Omental fat pad (tissue), 4 donors: ENCODE measurements around the gene FBLN2. TPM values are rescaled to one million over a fixed set of nuclear protein-coding genes. Genes with fewer than 3 reads are reported as not detected.

ENCODE experiments used
- ATAC-seq: fragments of 150-250 bp; one replicate; pipeline ENCODE4 v1.9.1; 2016; ENCODE audit warnings: mild to moderate bottlenecking, moderate library complexity; ENCODE audit not compliant: low FRiP score
- DNase-seq: peaks from one replicate; pipeline ENCODE4 v3.0.0-alpha.2; 2019; ENCODE audit warnings: low spot score
- total RNA-seq, 4 donors: library from RNA; depleted of rRNA; stranded (reverse); fragments of >200 nt; gene quantifications; one replicate each; pipeline ENCODE4 v1.1.0, GENCODE V29; 2016
- TF ChIP-seq, protein P1 (sequence below), 3 donors: fragments of 450-650 bp; IDR thresholded peaks; one replicate each; pipeline ENCODE4 v1.5.1; 2016 to 2017; ENCODE audit warnings: antibody characterized with exemption in 3 of 3, mild to moderate bottlenecking in 3 of 3, moderate library complexity in 2 of 3

FBLN2 gene
- total RNA-seq, 4 donors from 2014 or later = 156 to 568 (median 187) TPM

DNA sequence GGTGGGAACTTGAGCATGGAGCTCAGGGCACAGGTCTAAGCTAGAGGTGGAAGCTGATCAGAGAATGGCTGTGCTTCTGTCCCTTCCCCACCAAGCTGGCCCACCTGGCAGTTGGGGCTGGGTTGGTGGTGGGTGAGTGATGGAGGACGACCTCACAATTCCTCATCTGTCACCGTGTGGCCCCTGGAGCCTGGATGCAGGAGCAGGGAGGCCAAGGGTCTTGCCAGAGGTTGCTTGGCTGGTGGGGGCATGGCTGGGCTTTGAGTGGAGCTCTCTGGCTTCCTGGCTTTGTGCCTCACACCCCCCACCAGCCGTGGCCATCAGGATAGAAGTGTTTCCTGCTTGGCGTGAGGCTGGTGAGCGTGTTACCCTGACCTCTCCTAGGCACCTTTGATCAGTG, 36.0 kb downstream of the FBLN2 start:
- TF ChIP-seq, protein P1, sequence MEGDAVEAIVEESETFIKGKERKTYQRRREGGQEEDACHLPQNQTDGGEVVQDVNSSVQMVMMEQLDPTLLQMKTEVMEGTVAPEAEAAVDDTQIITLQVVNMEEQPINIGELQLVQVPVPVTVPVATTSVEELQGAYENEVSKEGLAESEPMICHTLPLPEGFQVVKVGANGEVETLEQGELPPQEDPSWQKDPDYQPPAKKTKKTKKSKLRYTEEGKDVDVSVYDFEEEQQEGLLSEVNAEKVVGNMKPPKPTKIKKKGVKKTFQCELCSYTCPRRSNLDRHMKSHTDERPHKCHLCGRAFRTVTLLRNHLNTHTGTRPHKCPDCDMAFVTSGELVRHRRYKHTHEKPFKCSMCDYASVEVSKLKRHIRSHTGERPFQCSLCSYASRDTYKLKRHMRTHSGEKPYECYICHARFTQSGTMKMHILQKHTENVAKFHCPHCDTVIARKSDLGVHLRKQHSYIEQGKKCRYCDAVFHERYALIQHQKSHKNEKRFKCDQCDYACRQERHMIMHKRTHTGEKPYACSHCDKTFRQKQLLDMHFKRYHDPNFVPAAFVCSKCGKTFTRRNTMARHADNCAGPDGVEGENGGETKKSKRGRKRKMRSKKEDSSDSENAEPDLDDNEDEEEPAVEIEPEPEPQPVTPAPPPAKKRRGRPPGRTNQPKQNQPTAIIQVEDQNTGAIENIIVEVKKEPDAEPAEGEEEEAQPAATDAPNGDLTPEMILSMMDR (IDR thresholded peaks at IDR 0.05) = no peak
- no peak for ATAC-seq
- DNase-seq = no peak

DNA sequence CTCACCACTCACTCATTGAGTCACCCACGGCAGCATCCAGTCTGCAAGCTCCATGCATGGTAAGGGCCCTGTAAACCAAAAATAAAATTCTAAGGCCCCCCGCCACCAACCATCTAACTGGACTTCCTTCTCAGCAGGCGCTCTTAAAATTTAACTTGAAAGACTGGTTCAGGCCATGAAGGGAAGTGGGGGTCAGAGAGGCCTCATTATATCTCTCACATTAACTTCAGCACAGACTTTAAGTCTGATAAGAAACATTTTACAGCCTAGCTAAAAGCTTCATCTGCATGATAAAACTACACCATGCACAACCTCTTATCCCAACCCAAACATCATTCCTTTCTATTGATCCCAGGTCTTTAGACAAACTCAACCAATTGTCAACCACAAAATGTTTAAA, 38.5 kb downstream of the FBLN2 start:
- no peak for DNase-seq
- TF ChIP-seq, protein P1 (IDR thresholded peaks at IDR 0.05) = no peak
- ATAC-seq = no peak

DNA sequence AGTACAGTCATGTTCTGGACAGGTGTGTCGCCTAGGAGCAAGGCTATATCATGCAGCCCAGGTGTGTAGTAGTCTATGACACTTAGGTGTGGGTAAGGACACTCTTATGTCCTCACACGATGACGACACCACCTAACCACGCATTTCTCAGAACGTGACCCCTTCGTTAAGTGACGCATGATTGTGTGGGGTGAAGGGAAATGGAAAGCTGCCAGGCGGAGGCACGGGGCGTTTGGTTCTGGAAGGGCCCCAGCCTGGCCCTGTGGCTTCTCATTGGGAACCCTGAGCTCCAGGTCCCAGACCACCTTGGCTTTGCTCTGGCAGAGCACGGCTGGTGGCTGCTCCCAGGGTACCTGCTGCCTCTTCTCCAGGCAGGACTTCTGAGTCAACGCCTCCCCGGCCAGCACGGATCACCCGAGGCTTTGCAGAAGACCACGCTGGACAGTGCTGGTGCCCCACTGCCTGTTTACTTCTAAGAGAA, 39.3 kb downstream of the FBLN2 start:
- TF ChIP-seq, protein P1 (IDR thresholded peaks at IDR 0.05) = no peak
- DNase-seq (no peak), ATAC-seq (peak; percentile 13)

DNA sequence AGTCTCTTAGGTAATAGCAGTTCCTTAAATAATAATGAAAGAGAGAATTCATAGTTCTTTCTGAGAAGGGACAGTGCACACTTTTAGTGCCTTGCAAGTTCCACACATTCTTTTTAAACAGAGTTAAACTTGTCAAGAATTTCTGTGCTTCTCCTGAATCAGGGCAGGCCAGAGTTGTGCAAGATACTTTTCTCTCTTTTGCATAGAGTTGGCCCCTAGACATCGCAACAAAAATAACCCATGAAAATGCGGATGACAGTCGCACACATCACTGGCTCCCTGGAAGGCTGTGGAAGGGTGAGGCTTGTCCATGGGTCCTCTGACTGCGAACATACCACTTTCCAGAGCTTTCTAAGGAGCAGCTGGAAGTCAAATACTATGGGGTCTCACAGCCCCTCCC, 40.1 kb downstream of the FBLN2 start:
- DNase-seq (no peak), ATAC-seq (no peak)
- TF ChIP-seq, protein P1 (IDR thresholded peaks at IDR 0.05) = no peak

DNA sequence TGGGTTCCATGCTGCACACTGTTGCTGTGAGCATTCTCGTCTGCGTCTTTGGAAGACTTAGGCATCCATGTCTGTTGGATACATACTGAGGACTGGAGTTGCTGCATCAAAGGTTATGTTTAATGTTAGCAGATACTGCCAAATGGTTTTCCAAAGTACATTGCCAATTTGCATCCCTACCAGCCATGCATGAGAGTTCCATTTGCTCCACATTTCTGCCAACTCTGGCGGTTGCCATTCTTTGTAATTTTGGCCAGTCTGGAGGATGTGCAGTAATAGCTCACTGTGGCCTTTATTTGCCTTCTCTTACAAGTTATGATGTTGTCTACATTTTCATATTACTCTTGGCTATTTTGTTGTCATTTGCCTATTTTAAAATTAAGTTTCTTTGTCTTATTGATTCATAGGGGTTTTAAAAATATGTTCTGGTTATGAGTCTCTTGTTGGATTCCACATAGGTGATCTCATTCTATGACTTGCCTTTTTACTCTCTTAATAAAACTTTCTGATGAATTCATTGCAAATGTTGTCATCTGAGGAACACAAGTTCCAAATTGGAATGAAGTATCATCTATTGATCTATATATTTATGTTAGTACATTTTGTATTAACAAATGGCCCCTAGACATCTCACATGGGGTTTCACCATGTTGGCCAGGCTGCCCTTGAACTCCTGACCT, 42.1 kb downstream of the FBLN2 start:
- no peak for DNase-seq
- TF ChIP-seq, protein P1 (IDR thresholded peaks at IDR 0.05) = no peak
- ATAC-seq = no peak

DNA sequence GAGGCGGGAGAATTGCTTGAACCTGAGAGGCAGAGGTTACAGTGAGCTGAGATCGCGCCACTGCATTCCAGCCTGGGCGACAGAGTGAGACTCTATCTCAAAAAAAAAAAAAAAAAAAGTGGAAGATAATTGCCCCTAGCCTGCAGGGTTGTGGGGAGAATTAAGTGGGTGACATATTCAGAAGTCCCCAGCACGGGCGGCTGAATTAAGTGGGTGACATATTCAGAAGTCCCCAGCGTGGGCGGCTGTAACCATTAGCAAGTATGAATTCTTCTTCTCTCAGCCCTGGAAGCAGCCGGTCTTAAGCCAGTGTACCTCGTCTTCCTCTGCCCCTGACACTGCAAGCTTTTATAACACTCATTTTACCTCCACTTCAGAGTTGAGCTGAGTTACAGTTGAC, 44.7 kb downstream of the FBLN2 start:
- no peak for DNase-seq
- TF ChIP-seq, protein P1 (IDR thresholded peaks at IDR 0.05) = no peak
- ATAC-seq = no peak

DNA sequence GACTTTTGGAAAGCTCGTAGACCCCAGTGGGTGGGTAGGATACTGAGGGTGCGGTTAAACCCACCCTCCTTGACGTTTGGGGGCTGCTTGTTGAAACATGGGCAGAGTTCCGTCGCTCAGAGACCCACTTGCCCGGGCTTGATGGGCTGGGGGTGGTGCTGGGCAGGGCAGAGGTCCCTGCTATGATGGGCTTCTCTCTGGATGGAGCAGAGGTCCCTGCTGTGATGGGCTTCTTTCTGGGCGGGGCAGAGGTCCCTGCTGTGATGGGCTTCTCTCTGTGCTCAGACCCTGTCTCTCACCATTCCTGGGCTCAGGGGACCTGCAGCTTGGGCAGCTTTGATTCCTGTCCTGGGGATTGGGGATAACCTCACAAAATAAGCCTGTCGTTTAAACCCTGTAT, 45.2 kb downstream of the FBLN2 start:
- ATAC-seq (no peak), DNase-seq (no peak)
- TF ChIP-seq, protein P1 (IDR thresholded peaks at IDR 0.05) = no peak
